CD4-positive, alpha-beta T cell treated with Interleukin-4 for 4 hours (primary cell): ENCODE results near the gene TMEM238.
"Not testable (repeated sequence)": the region's sequence is repeated elsewhere in the genome, so short reads cannot be mapped to it uniquely, and the experiment has no call there.

ENCODE experiments used
- DNase-seq: peaks from one replicate; pipeline ENCODE4 v3.0.0-alpha.2; 2020

Gene TMEM238

GRCh38 chr19:55336101-55336500 lies 48.0 kb downstream of the TMEM238 start:
- DNase-seq: no peak

- DNase-seq: no peak
Measured at GRCh38 chr19:55333870-55334269, 50.2 kb downstream of the TMEM238 start.

GRCh38 chr19:55329791-55330190 lies 54.3 kb downstream of the TMEM238 start:
- DNase-seq: not testable (repeated sequence)
